Measurements from ENCODE around the gene KDM4B. TPM values are rescaled to one million over a fixed set of nuclear protein-coding genes. Genes with fewer than 3 reads are reported as not detected.

Gene KDM4B
- total RNA-seq, 4 donors from 2014 or later: 26.6 to 84.2 (median 39.9) TPM

- no peak for DNase-seq
- 80 to 92% methylated on average over 4 of the region's 4 CpGs for WGBS, 2 donors (ENCODE audit: low coverage in 1 of 2)
- Histone ChIP-seq H3K36me3 (no peaks in the 10 kb centered on the region), H3K27me3 (no peaks in the 10 kb centered on the region), H3K9me3 (peaks cover 15 to 16% of the 10 kb centered on the region in 2 donors), H3K4me1 (no peaks in the 10 kb centered on the region), H3K27ac (no peak overlapping the region), H3K4me3 (no peak overlapping the region)
- intact Hi-C loops (cut with DNase I; ENCODE audit: low total_unique reads) (no loop called here), in situ Hi-C loops (cut with MboI; ENCODE audit: low pct_ligation_motif_present in 1 of 4, low pct_unique_long_range_greater_than_20kb in 1 of 4, low sequenced_read_pairs in 3 of 4) (no loop called here)
- no peak for TF ChIP-seq POLR2AphosphoS5 (IDR thresholded peaks at IDR 0.05)
- TF ChIP-seq EP300 (IDR thresholded peaks at IDR 0.05; ENCODE audit: low read depth): no peak
- no peak for TF ChIP-seq POLR2A (IDR thresholded peaks at IDR 0.05)
- TF ChIP-seq CTCF (IDR thresholded peaks at IDR 0.05): no peak
Measured at GRCh38 chr19:5200844-5201243, 231.9 kb downstream of the KDM4B start.

- TF ChIP-seq CTCF (IDR thresholded peaks at IDR 0.05): no peak
- TF ChIP-seq EP300 (IDR thresholded peaks at IDR 0.05; ENCODE audit: low read depth): no peak
- no peak for TF ChIP-seq POLR2AphosphoS5 (IDR thresholded peaks at IDR 0.05)
- TF ChIP-seq POLR2A (IDR thresholded peaks at IDR 0.05): no peak
- no peak overlapping the region for H3K27ac ChIP-seq
- no peaks in the 10 kb centered on the region for H3K27me3 ChIP-seq
- WGBS, 2 donors (ENCODE audit: low coverage in 1 of 2): 69 to 99% methylated on average over 4 of the region's 4 CpGs
- in situ Hi-C loops (cut with MboI; ENCODE audit: low pct_ligation_motif_present in 1 of 4, low pct_unique_long_range_greater_than_20kb in 1 of 4, low sequenced_read_pairs in 3 of 4) (no loop called here), intact Hi-C loops (cut with DNase I; ENCODE audit: low total_unique reads) (no loop called here)
- no peak overlapping the region for H3K4me3 ChIP-seq
- DNase-seq: no peak
- H3K36me3 ChIP-seq: no peaks in the 10 kb centered on the region
- peaks cover 15 to 16% of the 10 kb centered on the region in 2 donors for H3K9me3 ChIP-seq
- H3K4me1 ChIP-seq: no peaks in the 10 kb centered on the region
Measured at GRCh38 chr19:5202553-5202952, 233.6 kb downstream of the KDM4B start.

Small RNA genes lying within 50 kb of the gene (small RNA-seq; reads per million reads assigned to genes)
- gene MIR4747: 0 reads per million in 4 donors

Other genes starting within 250 kb of the KDM4B start
- gene DPP9, start 245.3 kb upstream of the KDM4B start, total RNA-seq: 100 to 1,000 TPM in 2 of 4 donors, 10 to 100 TPM in 2; 74.1 to 320 (median 103) TPM
- 10 to 100 TPM; 13.3 to 63.5 (median 15.5) TPM for gene FEM1A, start 177.4 kb upstream of the KDM4B start, total RNA-seq
- 10 to 100 TPM; 17.7 to 66.6 (median 20.8) TPM for gene TICAM1, start 137.4 kb upstream of the KDM4B start, total RNA-seq
- 10 to 100 TPM; 27.5 to 85.5 (median 77.1) TPM for gene PLIN3, start 101.4 kb upstream of the KDM4B start, total RNA-seq
- 1 to 10 TPM in 1 of 4 donors, not detected in 3; 1.3 TPM for gene ARRDC5, start 66.2 kb upstream of the KDM4B start, total RNA-seq
- gene UHRF1, start 59.6 kb upstream of the KDM4B start, total RNA-seq: 10 to 100 TPM in 2 of 4 donors, 1 to 10 TPM in 2; 2.9 to 41.2 (median 12.0) TPM

Measured in transverse colon (tissue), 4 donors.